Activated B cell treated with CpG ODN at 0.5 μM for 24 hours (primary cell): Measurements from ENCODE around the gene USP14. TPM values are rescaled to one million over a fixed set of nuclear protein-coding genes. Genes with fewer than 3 reads are reported as not detected.

Experiments
- ATAC-seq: fragments of 200-7000 bp; cut with Tn5 transposase; one replicate; pipeline ENCODE4 v1.10.0; 2021; ENCODE audit warnings: low read depth, mild to moderate bottlenecking, moderate library complexity
- CTCF ChIA-PET: fragments of 350-600 bp; sonication (Branson Sonifier 250); formaldehyde crosslinking; loops from one replicate; lab custom pipeline; 2021; ENCODE audit warnings: antibody characterized with exemption; lab: Charles Lee
- POLR2A ChIA-PET: fragments of 350-600 bp; sonication (Branson Sonifier 250); formaldehyde crosslinking; loops from one replicate; lab custom pipeline; 2021; ENCODE audit warnings: antibody characterized with exemption; lab: Charles Lee
- DNase-seq: peaks from one replicate; pipeline ENCODE4 v3.0.0; 2022
- H3K27ac Mint-ChIP-seq: one replicate; pipeline ENCODE4 v1.8.0; 2020; ENCODE audit warnings: mixed read lengths
- H3K27me3 Mint-ChIP-seq: one replicate; pipeline ENCODE4 v1.8.0; 2021; ENCODE audit warnings: mixed read lengths
- H3K36me3 Mint-ChIP-seq: one replicate; pipeline ENCODE4 v1.8.0; 2021; ENCODE audit warnings: low read depth, mixed read lengths
- H3K4me1 Mint-ChIP-seq: one replicate; pipeline ENCODE4 v1.8.0; 2021; ENCODE audit warnings: mixed read lengths
- H3K4me3 Mint-ChIP-seq: one replicate; pipeline ENCODE4 v1.8.0; 2020; ENCODE audit warnings: mild to moderate bottlenecking, mixed read lengths
- H3K9me3 Mint-ChIP-seq: one replicate; pipeline ENCODE4 v1.8.0; 2020; ENCODE audit warnings: mixed read lengths
- intact Hi-C: fragments of 100-400 bp; cut with micrococcal nuclease; formaldehyde crosslinking; loops from one replicate; pipeline ENCODE4 v1.15.1; 2024
- total RNA-seq: library from RNA; stranded (reverse); gene quantifications from 2 replicates; pipeline ENCODE4 v1.2.3, GENCODE V29; 2022
- TF ChIP-seq, protein P1 (sequence below): fragments of 200-600 bp; IDR thresholded peaks from one replicate; pipeline ENCODE4 v1.8.0; 2022; ENCODE audit warnings: antibody characterized with exemption, mild to moderate bottlenecking

Gene USP14
- total RNA-seq, 1 donor from 2014 or later, result 53.1 TPM

DNA sequence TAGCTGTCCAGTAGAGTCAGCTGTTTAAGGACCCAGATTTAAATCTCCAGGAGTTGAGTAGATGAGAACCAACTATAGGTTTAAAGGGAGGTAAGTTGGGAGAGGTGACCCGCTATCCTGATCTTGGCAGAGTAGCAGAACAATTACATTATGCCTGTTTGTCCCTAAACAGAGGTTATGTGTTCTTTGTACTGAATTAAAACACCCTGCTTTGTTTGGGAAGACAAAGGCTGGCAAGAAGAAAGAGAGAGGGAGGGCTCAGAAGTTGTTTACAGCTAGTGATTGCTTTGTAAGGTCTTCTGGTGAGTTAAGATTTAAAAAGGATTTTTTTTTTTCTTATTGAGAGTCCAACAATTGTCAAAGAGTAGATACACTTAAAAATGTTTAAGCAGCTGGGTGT is 37.3 kb downstream of the USP14 start:
- ATAC-seq, result no peak
- ChIA-PET POLR2A (no interaction called here), CTCF (no interaction called here)
- Mint-ChIP-seq H3K4me3 (no peak overlapping the region), H3K4me1 (no peaks in the 10 kb centered on the region), H3K9me3 (no peaks in the 10 kb centered on the region), H3K27me3 (no peaks in the 10 kb centered on the region), H3K36me3 (peaks cover 61% of the 10 kb centered on the region), H3K27ac (no peak overlapping the region)
- no peak for DNase-seq
- intact Hi-C loops, result no loop called here
- TF ChIP-seq, protein P1, sequence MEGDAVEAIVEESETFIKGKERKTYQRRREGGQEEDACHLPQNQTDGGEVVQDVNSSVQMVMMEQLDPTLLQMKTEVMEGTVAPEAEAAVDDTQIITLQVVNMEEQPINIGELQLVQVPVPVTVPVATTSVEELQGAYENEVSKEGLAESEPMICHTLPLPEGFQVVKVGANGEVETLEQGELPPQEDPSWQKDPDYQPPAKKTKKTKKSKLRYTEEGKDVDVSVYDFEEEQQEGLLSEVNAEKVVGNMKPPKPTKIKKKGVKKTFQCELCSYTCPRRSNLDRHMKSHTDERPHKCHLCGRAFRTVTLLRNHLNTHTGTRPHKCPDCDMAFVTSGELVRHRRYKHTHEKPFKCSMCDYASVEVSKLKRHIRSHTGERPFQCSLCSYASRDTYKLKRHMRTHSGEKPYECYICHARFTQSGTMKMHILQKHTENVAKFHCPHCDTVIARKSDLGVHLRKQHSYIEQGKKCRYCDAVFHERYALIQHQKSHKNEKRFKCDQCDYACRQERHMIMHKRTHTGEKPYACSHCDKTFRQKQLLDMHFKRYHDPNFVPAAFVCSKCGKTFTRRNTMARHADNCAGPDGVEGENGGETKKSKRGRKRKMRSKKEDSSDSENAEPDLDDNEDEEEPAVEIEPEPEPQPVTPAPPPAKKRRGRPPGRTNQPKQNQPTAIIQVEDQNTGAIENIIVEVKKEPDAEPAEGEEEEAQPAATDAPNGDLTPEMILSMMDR, result no peak

DNA sequence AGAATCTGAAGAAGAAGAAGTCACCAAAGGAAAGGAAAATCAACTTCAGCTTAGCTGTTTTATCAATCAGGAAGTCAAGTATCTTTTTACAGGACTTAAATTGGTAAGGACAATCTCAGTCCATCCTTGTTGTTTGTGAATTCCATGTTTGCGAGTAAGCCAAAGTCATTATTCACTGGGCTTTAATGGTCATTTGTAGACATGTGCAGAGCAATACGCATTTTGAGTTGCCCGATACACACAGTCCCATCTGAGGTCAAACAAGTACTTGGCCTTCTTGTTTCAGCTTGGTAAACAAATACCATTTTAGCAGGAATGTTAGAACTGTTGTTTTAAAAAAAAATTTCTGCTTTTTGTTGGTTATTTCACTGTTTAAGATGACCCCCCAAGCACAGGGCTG is 40.9 kb downstream of the USP14 start:
- DNase-seq (no peak), ATAC-seq (no peak)
- Mint-ChIP-seq H3K4me1 (no peaks in the 10 kb centered on the region), H3K9me3 (no peaks in the 10 kb centered on the region), H3K36me3 (peaks cover 72% of the 10 kb centered on the region), H3K27me3 (no peaks in the 10 kb centered on the region), H3K27ac (no peak overlapping the region), H3K4me3 (no peak overlapping the region)
- POLR2A ChIA-PET, result no interaction called here
- CTCF ChIA-PET, result no interaction called here
- intact Hi-C loops, result no loop called here
- TF ChIP-seq, protein P1, result no peak

DNA sequence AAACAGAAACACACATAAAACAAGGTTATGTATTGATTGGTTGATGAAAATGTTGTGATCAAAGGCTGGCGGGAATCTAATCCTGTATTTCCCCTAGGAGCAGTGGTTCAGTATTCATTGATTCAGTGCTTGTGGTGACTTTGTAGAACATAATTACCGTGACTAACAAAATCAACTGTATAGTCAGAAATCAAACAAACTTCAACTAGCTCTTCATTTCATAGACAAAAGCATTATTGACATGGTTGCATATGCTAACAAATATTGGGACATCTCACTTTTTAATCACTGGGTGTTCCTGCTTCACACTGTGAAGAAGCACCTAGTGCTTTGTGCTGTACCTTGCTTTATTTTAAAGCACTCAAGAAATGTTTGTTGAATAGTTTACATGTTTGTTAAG is 41.4 kb downstream of the USP14 start:
- Mint-ChIP-seq H3K27ac (no peak overlapping the region), H3K27me3 (no peaks in the 10 kb centered on the region), H3K36me3 (peaks cover 74% of the 10 kb centered on the region), H3K9me3 (no peaks in the 10 kb centered on the region), H3K4me3 (no peak overlapping the region), H3K4me1 (no peaks in the 10 kb centered on the region)
- intact Hi-C loops, result no loop called here
- no peak for ATAC-seq
- no peak for DNase-seq
- TF ChIP-seq, protein P1, result no peak
- POLR2A ChIA-PET, result no interaction called here
- CTCF ChIA-PET, result no interaction called here

DNA sequence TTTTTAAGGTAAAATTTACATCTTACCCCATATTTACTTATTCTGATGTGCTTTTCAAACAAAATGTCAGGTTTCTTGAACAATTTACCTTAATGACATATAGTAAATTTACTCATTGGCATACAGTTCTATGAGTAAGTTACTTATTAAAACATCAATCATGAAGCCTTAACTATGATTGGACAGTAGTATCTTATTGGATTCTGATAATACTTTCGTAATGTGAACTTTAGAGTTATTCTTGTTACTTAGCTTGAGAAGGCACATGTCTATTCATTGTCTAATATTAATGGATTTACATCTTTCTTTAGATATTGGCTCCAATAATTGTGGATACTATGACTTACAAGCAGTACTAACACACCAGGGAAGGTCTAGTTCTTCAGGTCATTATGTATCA is 51.7 kb downstream of the USP14 start:
- H3K36me3 Mint-ChIP-seq, result peaks cover 83% of the 10 kb centered on the region
- intact Hi-C loops, result no loop called here
- POLR2A ChIA-PET, result no interaction called here
- CTCF ChIA-PET, result no interaction called here
- ATAC-seq (no peak), DNase-seq (no peak)
- TF ChIP-seq, protein P1, result no peak
- no peak overlapping the region for H3K27ac Mint-ChIP-seq
- no peaks in the 10 kb centered on the region for H3K4me1 Mint-ChIP-seq
- H3K27me3 Mint-ChIP-seq, result no peaks in the 10 kb centered on the region
- H3K9me3 Mint-ChIP-seq, result no peaks in the 10 kb centered on the region
- H3K4me3 Mint-ChIP-seq, result no peak overlapping the region

DNA sequence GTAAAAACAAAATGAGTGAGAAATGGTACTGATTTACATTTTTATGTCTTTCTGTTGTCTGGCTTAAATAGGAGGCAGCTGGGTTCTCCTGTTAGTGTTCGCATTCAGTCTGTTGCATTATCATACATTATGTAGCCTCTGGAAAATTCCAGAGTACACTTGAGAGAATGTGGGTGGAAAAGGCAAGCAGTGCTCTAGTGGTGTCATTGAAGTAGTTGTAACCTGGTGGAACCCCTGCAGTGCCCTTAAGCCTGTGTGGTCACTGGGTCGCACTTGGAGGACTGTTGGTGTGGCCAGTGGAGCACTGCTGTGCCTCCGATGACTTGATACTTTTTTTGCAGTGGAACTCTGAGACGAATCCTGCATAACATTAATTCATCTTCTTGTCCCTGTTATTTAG is 52.4 kb downstream of the USP14 start:
- Mint-ChIP-seq H3K27ac (no peak overlapping the region), H3K4me1 (no peaks in the 10 kb centered on the region), H3K27me3 (no peaks in the 10 kb centered on the region), H3K4me3 (no peak overlapping the region), H3K9me3 (no peaks in the 10 kb centered on the region), H3K36me3 (peaks cover 83% of the 10 kb centered on the region)
- TF ChIP-seq, protein P1, result no peak
- CTCF ChIA-PET, result no interaction called here
- ATAC-seq (no peak), DNase-seq (no peak)
- intact Hi-C loops, result no loop called here
- POLR2A ChIA-PET, result no interaction called here
